ENCODE measurements around the gene ANKEF1.
"Not testable (repeated sequence)": the region's sequence is repeated elsewhere in the genome, so short reads cannot be mapped to it uniquely, and the experiment has no call there.

The ANKEF1 gene

GRCh38 chr20:10033905-10034650, 709 bp upstream of the ANKEF1 start:
- no peak for DNase-seq (ENCODE audit: low spot score)

DNA sequence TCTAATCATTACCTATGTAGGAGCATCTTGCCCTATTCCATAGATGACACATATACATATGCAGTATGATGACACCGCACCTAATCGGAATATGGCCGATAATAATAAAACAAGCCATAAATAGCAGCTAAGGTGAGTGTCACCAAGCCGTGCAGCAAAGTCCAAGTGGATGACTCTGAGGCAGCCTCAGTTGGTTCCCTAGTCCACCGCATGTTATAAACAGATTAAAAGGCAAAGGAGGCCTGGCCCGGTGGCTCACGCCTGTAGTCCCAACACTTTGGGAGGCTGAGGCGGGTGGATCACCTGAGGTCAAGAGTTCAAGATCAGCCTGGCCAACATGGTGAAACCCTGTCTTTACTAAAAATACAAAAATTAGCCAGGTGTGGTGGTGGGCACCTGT, 1.5 kb downstream of the ANKEF1 start:
- not testable (repeated sequence) for DNase-seq (ENCODE audit: low spot score)

DNA sequence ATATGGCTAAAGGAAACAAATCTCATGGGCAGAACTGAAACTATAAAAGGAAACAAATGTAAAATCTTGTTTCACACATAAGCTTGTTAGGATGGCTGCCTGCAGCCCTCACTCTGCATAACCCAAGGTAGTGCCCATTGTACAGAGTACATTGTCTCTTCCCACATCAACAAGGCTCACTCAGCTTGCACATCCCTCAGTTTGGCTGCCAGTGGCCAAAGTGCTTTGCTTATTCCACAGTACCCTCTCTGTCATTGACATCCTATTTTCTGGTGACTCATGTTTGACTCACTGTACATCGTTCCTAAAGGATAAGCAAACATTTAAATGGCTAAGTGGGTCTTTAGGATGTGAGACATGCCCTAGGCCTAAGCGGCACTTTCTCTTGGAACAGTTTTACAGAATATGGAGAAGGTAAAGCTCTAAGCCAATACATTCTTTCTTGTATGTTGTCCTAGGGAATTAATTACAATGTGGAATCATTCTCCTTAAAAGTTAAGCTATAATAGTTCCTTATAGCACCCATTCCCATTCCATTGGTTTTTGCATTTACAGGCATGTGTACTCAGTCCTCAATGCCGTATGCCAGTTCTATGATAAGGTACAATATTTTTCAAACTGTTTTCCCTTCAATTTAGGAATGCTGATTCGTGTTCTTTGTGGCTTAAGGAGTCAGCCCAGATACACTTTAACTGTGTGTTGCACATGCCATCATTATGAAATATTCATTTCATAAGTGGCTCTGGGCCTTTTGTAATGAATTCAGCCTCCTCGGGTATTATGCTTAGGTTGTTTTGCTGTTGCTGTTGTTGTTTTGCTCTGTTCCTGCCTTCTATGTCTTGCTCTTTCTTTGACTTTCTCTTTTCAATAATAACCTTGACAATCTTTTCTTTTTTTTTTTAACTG, 5.5 kb downstream of the ANKEF1 start:
- peak; percentile 90 for DNase-seq (ENCODE audit: low spot score)

GRCh38 chr20:10042086-10042485, 7.3 kb downstream of the ANKEF1 start:
- no peak for DNase-seq (ENCODE audit: low spot score)

DNA sequence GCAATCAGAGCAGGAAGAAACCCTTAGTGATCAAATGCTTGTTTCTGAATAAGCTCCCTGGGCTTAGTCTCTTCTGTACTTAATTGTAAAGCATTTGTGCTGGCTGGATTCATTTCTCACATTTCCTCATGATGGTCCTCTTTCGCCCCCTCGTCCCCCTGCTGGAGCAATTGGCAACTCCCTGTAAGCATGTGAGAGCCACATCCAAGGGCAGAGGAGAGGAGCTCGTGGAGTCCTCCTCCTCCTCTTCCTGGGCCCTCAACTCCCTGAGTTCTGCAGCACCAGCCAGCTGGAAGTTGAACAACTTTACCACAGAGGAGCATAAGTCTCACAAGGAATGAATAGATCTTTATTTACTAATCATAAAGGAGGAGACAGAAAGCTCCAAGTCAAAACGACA, 12.6 kb downstream of the ANKEF1 start:
- DNase-seq (ENCODE audit: low spot score): peak; percentile 26

DNA sequence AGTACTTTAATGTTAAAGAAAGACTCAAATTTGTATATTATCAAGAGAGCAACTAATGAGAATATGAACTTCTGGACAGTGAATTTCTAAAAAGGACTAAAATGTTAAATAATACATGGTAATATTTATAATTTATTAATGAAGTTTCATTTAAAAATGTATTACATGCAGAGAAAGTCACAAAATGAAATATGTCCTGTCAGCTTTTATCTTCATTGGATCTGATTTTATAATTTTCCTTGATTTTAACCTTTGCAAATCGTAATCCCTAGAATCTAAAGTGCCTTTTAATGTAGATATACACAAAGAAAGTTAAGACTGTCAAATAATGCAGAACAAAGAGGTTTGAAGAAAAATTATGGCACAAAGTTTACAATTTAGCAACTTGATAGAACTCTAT, 16.4 kb downstream of the ANKEF1 start:
- no peak for DNase-seq (ENCODE audit: low spot score)

- no peak for DNase-seq (ENCODE audit: low spot score)
These were observed 24.2 kb downstream of the ANKEF1 start for GRCh38 chr20:10059006-10059405.

GRCh38 chr20:10060226-10060625, 25.4 kb downstream of the ANKEF1 start:
- DNase-seq (ENCODE audit: low spot score): no peak

GRCh38 chr20:10061641-10062040, 26.9 kb downstream of the ANKEF1 start:
- no peak for DNase-seq (ENCODE audit: low spot score)

DNA sequence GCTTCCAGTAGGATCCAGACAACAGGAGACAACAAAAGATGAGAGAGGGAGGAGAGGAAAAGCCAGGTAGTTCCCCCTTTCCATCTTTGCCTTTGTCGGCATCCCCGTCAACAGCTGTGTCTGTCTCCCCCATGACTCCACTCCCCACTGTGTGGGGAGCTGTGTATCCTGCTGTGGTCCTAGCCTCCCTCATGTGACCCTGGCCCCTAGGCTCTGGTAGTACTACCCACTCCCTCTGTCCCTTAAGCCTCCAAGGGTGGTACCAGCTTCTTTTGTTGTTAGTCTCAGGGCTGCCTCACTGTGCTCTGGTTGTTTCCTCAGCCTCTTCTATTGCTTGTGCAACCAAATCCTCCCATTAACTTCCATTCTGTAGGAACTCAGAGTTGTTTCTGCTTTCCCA, 28.7 kb downstream of the ANKEF1 start:
- DNase-seq (ENCODE audit: low spot score): no peak

GRCh38 chr20:10064611-10065010, 29.8 kb downstream of the ANKEF1 start:
- DNase-seq (ENCODE audit: low spot score): no peak

- DNase-seq (ENCODE audit: low spot score): peak; percentile 43
These were observed 30.5 kb downstream of the ANKEF1 start for GRCh38 chr20:10065154-10065833.

- DNase-seq (ENCODE audit: low spot score): no peak
These were observed 32.5 kb downstream of the ANKEF1 start for GRCh38 chr20:10067321-10067720.

DNA sequence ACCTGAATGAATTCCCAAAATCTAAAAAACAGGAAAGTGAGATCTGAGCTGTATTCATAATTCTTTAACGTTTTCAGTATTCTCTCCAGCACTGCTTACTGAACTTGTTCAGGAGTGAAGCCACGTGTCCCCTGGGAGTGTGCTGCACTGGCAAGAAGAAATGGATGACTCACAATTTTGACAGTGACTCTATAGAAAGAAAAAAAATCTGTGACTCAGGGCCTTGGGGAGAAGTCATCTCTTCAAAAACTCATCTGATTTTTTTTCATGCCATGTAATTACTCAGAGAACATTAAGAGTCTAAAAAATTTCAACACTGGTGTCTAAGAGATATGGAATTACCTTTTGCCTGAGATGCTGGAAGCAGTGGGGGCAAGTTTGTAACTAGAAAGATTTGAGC, 39.7 kb downstream of the ANKEF1 start:
- DNase-seq (ENCODE audit: low spot score): peak; percentile 99

GRCh38 chr20:10075606-10076005, 40.8 kb downstream of the ANKEF1 start:
- no peak for DNase-seq (ENCODE audit: low spot score)

GRCh38 chr20:10076126-10077080, 41.6 kb downstream of the ANKEF1 start:
- no peak for DNase-seq (ENCODE audit: low spot score)

GRCh38 chr20:10077081-10077471, 42.3 kb downstream of the ANKEF1 start:
- DNase-seq (ENCODE audit: low spot score): no peak

GRCh38 chr20:10077886-10078285, 43.1 kb downstream of the ANKEF1 start:
- no peak for DNase-seq (ENCODE audit: low spot score)

GRCh38 chr20:10078403-10078802, 43.6 kb downstream of the ANKEF1 start:
- DNase-seq (ENCODE audit: low spot score): no peak

- DNase-seq (ENCODE audit: low spot score): no peak
These were observed 45.2 kb downstream of the ANKEF1 start for GRCh38 chr20:10079964-10080363.

DNA sequence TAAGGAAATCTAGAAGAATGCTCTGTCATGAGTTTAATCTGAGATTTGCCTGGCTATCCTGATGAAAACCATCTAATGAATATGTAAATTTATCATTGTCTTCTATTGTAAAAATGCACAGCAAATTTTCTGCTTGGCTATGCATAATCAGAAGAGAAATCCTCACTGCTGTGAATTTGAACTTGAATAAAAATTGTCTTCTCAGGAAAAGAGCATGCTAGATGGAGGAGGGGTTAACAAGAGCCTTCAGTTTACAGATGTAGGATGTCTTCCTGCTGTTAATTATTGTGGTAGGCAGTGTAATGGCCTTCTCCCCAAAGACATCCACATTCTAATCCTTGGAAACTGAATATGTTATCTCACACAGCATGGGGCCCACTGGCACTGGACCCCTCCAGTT, 45.8 kb downstream of the ANKEF1 start:
- no peak for DNase-seq (ENCODE audit: low spot score)

All from RKO (cell line).